Measurements from ENCODE around the gene SLC29A1.

DNA sequence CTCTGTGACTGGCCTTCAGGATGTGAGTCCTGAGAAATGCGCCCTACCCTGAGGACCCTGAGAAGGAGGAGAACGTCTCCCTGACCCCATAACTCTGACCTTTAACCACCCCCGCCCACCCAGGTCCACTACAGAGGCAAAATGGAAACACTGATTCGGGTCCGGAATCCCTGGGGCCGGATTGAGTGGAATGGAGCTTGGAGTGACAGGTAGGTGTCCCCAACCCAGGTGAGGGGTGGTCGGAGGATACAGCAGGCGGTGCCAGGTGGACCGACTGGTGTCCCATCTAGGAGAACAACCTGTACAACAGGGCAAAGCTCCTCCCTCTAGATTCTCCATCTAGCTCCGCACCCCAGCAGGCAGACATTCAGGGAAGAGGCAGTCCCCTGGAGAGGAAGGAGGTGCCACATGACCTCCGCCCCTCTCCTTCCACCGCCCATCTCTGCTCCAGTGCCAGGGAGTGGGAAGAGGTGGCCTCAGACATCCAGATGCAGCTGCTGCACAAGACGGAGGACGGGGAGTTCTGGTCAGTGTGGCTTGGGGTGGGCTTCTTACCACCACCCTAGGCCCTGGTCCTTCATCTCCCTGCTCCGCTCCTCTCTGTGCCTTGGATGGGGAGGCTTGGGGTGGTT is 47.1 kb upstream of the SLC29A1 start:
- no peak for TF ChIP-seq EZH2 (IDR thresholded peaks at IDR 0.05; ENCODE audit: borderline replicate concordance, insufficient read depth, low read depth, low read length, poor library complexity, severe bottlenecking)
- TF ChIP-seq, protein P1, sequence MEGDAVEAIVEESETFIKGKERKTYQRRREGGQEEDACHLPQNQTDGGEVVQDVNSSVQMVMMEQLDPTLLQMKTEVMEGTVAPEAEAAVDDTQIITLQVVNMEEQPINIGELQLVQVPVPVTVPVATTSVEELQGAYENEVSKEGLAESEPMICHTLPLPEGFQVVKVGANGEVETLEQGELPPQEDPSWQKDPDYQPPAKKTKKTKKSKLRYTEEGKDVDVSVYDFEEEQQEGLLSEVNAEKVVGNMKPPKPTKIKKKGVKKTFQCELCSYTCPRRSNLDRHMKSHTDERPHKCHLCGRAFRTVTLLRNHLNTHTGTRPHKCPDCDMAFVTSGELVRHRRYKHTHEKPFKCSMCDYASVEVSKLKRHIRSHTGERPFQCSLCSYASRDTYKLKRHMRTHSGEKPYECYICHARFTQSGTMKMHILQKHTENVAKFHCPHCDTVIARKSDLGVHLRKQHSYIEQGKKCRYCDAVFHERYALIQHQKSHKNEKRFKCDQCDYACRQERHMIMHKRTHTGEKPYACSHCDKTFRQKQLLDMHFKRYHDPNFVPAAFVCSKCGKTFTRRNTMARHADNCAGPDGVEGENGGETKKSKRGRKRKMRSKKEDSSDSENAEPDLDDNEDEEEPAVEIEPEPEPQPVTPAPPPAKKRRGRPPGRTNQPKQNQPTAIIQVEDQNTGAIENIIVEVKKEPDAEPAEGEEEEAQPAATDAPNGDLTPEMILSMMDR (IDR thresholded peaks at IDR 0.05) = no peak
